ENCODE measurements around the gene SCML1.

SCML1 gene

GRCh38 chrX:17719711-17720110 is 17.6 kb upstream of the SCML1 start:
- no peak for DNase-seq (ENCODE audit: low read depth)
- no peak overlapping the region for H3K4me3 ChIP-seq (ENCODE audit: low read length)
- TF ChIP-seq, protein P1, sequence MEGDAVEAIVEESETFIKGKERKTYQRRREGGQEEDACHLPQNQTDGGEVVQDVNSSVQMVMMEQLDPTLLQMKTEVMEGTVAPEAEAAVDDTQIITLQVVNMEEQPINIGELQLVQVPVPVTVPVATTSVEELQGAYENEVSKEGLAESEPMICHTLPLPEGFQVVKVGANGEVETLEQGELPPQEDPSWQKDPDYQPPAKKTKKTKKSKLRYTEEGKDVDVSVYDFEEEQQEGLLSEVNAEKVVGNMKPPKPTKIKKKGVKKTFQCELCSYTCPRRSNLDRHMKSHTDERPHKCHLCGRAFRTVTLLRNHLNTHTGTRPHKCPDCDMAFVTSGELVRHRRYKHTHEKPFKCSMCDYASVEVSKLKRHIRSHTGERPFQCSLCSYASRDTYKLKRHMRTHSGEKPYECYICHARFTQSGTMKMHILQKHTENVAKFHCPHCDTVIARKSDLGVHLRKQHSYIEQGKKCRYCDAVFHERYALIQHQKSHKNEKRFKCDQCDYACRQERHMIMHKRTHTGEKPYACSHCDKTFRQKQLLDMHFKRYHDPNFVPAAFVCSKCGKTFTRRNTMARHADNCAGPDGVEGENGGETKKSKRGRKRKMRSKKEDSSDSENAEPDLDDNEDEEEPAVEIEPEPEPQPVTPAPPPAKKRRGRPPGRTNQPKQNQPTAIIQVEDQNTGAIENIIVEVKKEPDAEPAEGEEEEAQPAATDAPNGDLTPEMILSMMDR (conservative IDR thresholded peaks at IDR 0.05; ENCODE audit: low read depth, low read length), result no peak

DNA sequence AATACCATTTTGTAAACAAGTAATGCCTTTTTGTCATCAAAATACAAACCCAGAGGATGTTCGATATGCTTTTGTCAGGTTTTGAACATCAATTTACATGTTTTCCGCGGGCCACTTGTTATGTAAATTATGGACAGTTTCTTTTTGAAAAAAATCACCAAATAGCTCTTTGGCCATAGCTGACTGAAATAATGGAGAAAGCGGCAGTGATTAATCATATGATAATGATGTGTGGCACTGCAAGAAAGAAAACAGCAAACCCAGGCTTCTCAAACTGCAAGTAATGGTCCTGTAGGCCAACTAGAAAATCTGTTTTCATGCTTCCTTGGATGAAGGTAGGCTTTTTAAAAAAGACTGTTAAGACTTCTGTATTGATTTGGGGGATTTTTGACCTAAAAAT is 15.6 kb upstream of the SCML1 start:
- H3K4me3 ChIP-seq (ENCODE audit: low read length), result no peak overlapping the region
- no peak for DNase-seq (ENCODE audit: low read depth)
- TF ChIP-seq, protein P1 (conservative IDR thresholded peaks at IDR 0.05; ENCODE audit: low read depth, low read length), result no peak

DNA sequence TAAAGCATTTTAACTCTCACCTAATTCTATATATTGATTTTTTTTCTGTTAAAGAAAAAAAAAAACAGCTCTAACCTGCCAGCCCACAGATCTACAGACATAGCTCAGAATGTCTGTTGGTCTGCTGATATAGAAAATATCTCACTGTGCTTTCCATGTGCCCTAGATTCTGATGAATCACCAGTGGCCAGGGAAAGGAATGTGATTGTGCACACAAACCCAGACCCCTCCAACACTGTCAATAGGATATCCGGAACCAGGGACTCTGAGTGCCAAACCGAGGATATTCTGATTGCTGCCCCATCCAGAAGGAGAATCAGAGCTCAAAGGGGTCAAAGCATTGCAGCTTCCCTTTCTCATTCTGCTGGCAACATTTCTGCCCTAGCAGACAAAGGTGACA is 12.1 kb upstream of the SCML1 start:
- TF ChIP-seq, protein P1 (conservative IDR thresholded peaks at IDR 0.05; ENCODE audit: low read depth, low read length), result no peak
- no peak overlapping the region for H3K4me3 ChIP-seq (ENCODE audit: low read length)
- no peak for DNase-seq (ENCODE audit: low read depth)

DNA sequence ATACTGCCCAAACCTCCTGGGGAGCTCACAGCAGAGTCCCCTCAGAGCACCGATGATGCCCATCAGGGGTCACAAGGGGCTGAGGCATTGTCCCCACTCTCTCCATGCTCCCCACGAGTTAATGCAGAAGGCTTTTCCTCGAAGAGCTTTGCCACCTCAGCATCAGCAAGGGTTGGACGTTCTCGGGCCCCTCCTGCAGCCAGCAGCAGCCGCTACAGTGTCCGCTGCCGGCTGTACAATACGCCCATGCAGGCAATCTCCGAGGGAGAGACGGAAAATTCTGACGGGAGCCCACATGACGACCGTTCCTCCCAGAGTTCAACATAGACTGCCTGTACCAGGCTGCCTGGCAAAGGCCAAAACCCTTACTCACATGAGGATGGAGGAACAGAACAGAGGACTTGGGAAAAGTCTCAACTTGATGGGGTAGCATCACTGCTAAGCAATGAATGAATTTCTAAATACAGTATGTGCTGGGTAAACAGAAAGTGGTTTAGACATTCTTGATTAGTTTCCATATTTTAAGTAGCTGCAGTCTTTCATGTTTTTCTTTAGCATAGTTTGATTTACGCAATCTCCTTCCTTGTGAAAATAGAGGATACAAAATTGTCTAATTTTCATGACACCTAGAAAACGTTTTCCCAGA is 5.0 kb upstream of the SCML1 start:
- DNase-seq (ENCODE audit: low read depth), result no peak
- TF ChIP-seq, protein P1 (conservative IDR thresholded peaks at IDR 0.05; ENCODE audit: low read depth, low read length), result no peak
- no peak overlapping the region for H3K4me3 ChIP-seq (ENCODE audit: low read length)

- no peak overlapping the region for H3K4me3 ChIP-seq (ENCODE audit: low read length)
- TF ChIP-seq, protein P1 (conservative IDR thresholded peaks at IDR 0.05; ENCODE audit: low read depth, low read length), result no peak
- DNase-seq (ENCODE audit: low read depth), result no peak
Observed at GRCh38 chrX:17735406-17735805, 1.9 kb upstream of the SCML1 start.

GRCh38 chrX:17736478-17736855 is 826 bp upstream of the SCML1 start:
- no peak for DNase-seq (ENCODE audit: low read depth)
- H3K4me3 ChIP-seq (ENCODE audit: low read length), result peak overlapping the region; percentile 49
- TF ChIP-seq, protein P1 (conservative IDR thresholded peaks at IDR 0.05; ENCODE audit: low read depth, low read length), result no peak

- peak overlapping the region; percentile 72 for H3K4me3 ChIP-seq (ENCODE audit: low read length)
- TF ChIP-seq, protein P1 (conservative IDR thresholded peaks at IDR 0.05; ENCODE audit: low read depth, low read length), result no peak
- DNase-seq (ENCODE audit: low read depth), result no peak
Observed at GRCh38 chrX:17737710-17737985, 355 bp downstream of the SCML1 start.

All from retinal pigment epithelial cell (primary cell).